LNCaP clone FGC (cell line): ENCODE results near the gene KATNIP.

Experiments
- DNase-seq: peaks from one replicate; pipeline ENCODE4 v3.0.0-alpha.2; 2011; ENCODE audit warnings: low read depth
- H3K4me3 ChIP-seq: 2 replicates; pipeline ENCODE4 v1.5.1; 2011; ENCODE audit warnings: mild to moderate bottlenecking, low read depth, low read length, control low read depth
- TF ChIP-seq, protein P1 (sequence below): IDR thresholded peaks from 2 replicates; pipeline ENCODE4 v1.5.1; 2012; ENCODE audit warnings: mild to moderate bottlenecking; ENCODE audit not compliant: control insufficient read depth, insufficient read depth; ENCODE audit errors: extremely low read depth

The KATNIP gene

DNA sequence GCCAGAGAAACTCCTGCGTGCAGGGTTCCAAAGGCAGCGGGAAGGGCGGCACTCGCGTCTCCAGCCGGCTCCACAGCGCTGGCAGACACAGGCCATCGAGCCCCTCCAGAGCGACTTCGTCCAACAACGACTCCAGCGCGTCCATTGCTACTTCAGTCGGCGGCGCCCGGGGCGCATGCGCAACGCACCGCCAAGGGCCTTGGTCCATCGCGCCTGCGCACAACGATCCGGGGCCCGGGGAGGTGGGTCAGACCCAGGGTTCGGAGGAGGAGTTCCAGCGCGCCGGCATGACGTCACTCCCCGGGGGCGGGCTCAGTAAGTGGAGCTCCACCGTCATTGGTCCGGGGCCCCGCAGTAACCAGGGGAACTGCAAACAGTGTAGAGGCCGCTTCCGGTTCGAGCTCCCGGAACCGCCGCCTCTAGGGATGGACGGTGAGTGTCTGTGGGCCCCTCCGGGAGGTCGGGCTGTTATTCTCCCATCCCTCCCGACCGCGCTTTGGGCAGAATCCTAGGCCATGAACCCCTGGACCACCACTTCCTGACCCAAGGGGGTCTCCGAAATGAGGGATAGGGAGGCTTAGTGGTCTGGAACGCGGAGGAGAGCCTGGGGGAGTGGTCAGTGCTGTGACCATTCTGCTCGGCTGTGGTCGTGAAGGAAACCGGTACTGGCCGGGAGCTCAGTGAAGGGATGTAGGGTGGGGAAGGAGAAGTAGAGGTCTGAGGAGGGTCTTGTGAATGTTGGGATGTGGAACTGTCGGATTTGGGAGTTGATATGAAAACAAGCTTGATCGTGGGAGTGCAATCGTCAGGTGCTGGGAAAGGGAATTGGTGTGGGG, at the start of gene KATNIP, which contains the start of gene GTF3C1:
Gene KATNIP (plus strand): TSS at position 399 of the 836 bp plus-strand sequence. CDS start 27 bp downstream, at position 426.
Gene GTF3C1 (minus strand): TSS at position 168 of the 836 bp plus-strand sequence. CDS start 23 bp downstream, at position 145.
- TF ChIP-seq, protein P1, sequence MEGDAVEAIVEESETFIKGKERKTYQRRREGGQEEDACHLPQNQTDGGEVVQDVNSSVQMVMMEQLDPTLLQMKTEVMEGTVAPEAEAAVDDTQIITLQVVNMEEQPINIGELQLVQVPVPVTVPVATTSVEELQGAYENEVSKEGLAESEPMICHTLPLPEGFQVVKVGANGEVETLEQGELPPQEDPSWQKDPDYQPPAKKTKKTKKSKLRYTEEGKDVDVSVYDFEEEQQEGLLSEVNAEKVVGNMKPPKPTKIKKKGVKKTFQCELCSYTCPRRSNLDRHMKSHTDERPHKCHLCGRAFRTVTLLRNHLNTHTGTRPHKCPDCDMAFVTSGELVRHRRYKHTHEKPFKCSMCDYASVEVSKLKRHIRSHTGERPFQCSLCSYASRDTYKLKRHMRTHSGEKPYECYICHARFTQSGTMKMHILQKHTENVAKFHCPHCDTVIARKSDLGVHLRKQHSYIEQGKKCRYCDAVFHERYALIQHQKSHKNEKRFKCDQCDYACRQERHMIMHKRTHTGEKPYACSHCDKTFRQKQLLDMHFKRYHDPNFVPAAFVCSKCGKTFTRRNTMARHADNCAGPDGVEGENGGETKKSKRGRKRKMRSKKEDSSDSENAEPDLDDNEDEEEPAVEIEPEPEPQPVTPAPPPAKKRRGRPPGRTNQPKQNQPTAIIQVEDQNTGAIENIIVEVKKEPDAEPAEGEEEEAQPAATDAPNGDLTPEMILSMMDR = no peak
- peak within 1 kb of the TSS; percentile 99 for H3K4me3 ChIP-seq
- DNase-seq = peak; percentile 88

DNA sequence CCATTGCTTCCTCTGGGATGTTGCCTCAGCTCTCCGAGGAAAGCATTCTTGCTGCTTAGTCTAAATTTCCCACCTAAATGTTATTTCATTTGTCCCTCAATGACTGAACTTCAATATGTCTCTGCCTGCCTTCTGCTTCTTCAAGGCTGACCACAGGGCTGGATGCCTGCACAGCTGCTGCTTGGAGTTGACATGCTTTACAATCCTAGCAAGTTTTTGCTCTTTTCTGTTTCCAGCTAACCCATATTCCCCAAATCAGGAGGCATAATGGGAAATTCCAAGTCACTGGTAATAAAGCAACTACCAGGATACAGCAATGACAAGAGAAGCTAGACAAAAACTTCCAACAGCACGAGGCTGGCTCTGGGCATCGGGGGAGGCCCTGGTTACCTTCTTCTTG, 49.1 kb upstream of the KATNIP start:
- TF ChIP-seq, protein P1 = no peak

DNA sequence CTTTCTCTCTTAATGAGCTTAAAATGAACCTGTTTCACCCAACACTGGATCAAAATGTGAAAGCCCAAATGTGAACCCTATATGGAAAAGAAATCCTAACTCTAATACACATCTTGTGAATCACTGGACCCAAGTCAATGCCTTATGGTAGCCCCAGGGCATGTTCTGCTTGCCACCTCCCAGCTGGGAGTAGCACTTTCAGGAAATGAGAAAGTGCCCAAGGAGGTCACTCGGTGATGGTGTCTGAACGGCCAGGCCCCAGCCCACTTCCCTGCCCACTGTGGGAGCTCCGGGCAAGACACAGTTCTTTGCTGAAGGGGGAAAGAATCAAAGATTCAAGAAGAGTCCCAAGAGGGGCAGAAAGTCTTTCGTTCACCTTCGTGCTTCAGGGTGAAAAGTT, 46.3 kb upstream of the KATNIP start:
- TF ChIP-seq, protein P1 = no peak
- DNase-seq = no peak
- H3K4me3 ChIP-seq = no peak overlapping the region

More for the DNA sequence above, 49.1 kb upstream of the KATNIP start:
- no peak overlapping the region for H3K4me3 ChIP-seq
- DNase-seq = no peak

DNA sequence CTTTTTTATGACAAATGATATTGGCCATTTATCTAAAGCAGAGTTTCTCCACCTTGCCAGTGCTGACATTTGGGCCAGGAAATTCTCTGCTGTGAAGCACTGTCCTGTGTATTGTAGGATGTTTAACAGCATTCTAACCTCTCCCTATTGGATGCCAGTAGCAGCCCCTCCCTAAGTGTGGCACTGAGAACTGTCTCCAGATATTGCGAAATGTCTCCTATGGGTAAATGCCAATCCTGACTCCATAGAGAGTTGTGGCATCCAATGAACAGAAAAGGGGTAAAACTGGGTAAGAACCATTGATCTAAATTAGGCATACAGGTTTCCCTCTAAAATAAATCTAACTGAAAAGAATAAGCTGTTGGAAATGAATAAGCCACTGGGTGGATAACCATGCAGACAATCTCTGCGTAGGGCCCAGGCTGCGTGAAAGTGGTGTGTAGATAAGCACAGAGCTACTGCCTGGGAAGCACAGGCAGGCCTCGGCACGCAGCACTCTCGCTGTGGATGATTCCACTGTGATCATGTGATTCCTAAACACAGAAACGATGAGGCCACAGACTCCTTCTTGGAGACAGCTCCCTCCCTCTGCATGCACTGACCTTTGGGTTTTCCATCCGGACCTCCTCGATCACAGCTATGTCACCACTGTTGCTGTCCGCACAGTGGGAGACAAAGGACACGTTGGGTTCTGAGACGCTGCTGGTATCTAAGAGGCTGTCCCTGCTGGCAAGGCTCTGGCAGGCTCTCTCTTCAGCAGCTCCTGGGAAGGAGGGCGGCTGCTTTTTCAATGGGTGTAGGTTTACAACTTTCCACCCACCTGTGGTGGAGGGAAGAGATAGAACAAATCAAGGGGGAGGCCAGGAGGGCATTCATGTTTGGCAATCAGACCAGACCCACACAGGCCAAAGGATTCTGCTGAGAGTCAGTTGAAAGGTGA, 44.4 kb upstream of the KATNIP start:
- TF ChIP-seq, protein P1 = no peak
- H3K4me3 ChIP-seq = no peak overlapping the region
- DNase-seq = no peak

DNA sequence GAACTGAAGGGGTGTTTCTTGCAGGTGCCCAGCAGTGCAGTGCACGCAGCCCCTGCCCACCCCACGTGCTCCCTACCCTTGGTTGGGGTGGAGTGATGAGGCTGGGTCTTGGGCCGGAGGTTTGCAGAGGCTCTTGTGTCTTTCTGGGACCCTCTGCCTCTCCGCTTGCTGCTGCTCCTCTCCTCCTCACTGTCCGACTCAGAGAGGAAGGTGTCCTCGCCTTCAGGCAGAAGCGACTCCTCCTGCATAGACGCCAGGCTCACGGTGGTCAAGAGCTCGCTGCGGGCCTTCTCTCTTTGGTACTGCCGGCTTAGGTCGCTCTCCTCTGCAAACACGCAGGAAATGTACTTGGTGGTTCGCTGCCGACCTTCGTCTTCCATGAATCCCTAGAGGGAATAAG, 43.2 kb upstream of the KATNIP start:
- DNase-seq = no peak
- TF ChIP-seq, protein P1 = no peak
- no peak overlapping the region for H3K4me3 ChIP-seq

DNA sequence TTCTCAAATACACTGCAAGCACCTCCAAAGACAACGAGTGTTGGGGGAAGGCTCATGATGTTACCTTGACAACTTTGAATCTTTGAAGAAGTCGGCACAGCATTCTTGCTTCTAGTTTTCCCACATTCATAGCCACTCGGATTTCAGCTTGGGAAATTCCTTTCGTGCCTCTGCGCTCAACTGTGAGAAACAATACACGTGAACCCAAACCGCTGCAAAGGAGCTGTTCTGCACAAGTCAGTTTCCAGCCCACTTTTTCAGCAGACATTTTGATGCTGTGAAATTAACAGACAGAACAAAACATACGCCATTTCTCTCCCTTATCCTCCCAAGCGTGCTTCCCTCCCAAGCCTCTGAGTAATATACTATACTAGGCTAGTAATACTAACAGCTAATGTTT, 41.5 kb upstream of the KATNIP start:
- no peak overlapping the region for H3K4me3 ChIP-seq
- TF ChIP-seq, protein P1 = no peak
- no peak for DNase-seq
